ENCODE results near the gene GAL3ST3.
"Not testable (repeated sequence)": the region's sequence is repeated elsewhere in the genome, so short reads cannot be mapped to it uniquely, and the experiment has no call there.

Gene GAL3ST3

DNA sequence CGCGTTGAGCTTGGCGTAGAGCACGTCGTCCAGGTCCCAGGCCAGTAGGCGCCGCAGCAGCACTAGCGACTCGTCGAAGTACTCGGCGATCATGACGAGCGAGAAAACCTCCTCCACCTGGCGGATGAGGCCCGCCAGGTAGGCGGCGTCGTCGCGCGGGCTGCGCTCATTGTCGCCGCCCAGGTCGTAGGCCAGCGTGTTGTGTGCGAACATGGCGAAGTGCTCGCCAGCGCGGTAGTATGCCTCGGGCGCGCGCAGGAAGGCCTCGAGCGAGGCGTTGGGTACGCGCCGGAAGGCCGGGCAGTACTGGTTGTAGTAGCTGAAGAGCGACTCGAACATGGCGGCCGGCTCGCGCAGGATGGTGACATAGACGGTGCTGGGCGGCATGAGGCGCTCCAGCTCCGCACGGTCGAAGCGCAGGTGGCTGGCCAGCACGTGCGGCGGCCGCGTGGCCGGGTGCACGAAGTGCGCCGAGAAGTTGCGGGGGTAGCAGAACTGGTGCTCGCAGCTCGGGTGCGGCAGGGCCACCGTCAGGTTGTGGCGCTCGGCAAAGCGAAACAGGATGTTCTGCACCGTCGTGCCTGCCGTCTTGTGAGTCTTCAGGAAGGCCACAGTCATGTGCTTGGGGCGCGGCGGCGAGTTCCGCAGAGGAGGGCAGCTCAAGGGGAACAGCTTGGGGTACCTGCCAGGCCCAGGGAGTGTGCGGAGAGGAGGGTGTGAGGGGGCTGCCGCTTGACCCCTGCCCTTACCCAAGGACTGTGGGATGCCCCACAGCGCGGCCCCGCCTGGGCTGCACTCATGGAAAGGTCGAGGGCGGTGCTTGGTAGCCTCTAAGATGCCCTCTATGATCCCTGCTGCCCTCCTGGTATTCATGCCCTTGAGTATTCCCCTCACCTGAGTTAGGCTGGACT, 5.7 kb downstream of the GAL3ST3 start:
- DNase-seq, result no peak

DNA sequence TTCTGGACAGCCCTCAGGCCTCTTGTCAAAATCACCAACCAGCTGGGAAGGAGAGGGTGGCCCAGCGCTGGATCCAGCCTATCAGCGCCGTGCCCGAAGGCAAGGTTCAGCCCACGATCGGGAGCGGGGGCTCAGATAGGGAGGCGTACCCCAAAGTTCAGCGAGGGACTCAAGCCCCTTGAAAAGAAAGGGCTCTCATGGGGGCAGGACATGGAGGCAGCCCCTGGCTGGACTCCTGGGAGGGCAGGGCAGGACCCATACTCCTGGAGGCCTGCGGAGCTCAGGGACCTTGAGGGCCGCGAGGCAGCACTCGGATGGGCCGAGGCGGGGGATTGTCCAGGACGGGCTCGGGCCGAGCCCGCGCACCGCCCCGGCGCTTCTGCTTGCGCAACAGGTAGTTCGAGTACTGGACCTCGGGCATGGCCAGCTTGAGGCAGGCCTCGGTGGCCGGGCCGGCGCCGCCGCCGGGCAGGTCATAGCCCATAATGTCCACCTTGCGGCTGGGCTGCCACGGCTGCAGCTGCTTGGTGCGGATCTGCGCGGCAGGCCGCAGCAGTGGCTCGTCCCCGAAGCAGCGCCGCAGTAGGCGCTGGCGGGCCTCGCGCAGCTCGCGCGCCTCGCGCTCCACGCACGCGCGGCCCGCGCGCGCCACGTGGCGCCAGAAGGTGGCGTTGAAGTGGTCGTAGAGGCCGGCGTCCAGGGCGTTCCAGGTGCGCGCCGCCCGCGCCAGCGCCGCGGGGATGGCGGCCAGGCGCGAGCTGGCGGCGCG, 6.5 kb downstream of the GAL3ST3 start:
- no peak for DNase-seq

DNA sequence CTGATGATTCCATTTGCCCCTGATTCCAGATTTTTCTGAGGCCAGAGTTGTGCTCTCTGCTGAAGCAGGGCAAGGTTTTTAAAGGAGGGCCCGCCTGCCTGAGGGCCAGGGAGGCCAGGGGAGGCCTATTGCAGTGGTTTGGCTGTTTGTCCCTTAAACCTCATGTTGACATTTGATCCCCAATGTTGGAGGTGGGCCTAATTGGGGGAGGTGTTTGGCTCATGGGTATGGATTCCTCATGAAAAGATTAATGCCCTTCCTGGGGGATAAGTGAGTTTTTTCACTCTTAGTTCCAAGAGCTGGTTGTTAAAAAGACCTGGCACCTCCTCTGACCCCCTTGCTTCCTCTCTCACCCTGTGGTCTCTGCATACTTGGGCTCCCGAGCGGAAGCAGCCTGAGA, 9.2 kb downstream of the GAL3ST3 start:
- no peak for DNase-seq

DNA sequence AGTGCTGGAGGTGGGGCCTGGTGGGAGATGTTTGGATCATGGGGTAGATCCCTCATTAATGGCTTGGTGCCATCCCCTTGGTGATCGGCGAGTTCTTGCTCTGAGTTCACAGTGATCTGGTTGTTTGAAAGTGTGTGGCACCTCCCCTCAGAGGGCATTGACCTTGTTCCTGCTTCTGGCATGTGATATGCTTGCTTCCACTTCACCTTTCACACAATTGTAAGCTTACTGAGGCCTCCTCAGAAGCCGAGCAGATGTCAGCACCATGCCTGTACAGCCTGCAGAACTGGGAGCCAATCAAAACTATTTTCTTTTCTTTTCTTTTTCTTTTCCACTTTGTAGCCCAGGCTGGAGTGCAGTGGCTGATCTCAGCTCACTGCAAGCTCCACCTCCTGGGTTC, 11.6 kb downstream of the GAL3ST3 start:
- DNase-seq, result no peak

DNA sequence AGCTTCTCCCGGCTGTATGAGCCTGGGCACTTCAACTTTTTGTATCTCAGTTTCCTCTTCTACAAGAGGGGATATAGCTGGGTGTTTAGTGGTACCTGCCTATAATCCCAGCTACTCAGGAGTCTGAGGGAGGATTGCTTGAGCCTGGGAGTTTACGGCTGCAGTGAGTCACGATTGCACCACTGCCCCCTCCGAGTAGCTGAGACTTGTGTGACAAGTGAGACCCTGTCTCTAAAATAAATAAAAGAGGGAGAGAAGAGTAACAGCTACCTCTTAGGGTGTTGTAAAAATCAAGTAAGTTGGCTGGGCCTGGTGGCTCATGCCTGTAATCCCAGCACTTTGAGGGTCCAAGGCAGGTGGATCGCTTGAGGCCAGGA, 12.6 kb downstream of the GAL3ST3 start:
- no peak for DNase-seq

DNA sequence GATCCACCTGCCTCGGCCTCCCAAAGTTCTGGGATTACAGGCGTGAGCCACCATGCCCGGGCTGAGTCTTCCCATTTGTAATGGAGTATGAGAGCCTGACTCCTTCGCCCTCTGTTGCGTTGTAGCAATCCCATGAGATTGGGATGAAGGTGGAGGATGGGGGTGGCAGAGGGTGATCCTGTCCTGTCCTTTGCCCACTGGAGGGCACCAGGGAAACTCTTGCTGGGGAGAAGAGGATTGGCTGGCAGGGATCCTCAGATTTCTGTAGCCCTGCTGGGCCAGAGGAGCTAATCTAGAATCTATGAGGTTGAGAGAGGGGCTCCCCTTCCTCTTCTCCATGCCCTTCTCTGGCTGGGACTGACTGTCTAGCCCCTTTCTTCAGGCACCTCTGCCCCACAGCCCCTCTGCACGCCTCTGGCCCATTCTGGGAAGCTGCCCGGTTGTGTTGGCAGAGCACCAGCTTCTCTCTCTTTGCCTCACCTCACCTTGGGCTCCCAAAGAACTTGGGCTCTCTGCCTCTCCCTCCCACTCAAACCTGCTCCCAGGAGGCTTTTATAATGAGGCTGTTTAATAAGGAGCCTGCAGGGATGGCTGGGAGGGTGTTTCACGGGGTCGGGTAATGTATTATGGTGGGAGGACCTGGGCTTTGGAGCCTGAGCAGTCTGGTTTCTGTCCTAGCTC, 13.2 kb downstream of the GAL3ST3 start:
- DNase-seq, result no peak

DNA sequence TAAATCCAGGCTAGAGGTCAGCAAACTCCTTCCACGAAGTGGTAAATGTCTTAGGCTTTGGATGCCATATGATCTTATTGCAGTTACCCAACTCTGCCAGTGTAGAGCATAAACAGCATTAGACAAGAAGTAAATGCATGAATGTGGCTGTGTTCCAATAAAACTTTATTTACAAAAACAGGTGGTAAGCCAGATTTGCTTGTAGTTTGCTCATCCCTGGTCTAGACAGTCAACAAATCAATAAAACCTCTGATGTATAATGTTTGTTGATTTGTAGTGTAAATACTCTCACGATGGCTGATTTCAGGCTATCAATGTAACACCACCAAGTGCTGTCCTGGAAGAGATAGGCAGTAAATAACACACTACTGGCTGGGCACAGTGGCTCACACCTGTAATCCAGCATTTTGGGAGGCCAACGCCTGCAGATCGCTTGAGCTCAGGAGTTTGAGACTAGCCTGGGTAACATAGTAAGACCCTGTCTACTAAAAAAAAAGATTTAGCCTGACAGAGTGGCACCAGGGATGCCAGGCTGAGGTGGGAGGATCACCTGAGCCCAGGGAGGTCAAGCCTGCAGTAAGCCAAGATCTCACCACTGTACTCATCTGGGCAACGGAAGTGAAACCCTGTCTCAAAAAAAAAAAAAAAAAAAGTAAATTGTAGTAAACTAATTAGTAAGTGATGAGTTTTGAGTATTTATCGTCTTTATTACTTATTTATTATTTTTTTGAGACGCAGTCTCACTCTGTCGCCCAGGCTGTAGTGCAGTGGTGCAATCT, 15.8 kb downstream of the GAL3ST3 start:
- DNase-seq, result no peak

DNA sequence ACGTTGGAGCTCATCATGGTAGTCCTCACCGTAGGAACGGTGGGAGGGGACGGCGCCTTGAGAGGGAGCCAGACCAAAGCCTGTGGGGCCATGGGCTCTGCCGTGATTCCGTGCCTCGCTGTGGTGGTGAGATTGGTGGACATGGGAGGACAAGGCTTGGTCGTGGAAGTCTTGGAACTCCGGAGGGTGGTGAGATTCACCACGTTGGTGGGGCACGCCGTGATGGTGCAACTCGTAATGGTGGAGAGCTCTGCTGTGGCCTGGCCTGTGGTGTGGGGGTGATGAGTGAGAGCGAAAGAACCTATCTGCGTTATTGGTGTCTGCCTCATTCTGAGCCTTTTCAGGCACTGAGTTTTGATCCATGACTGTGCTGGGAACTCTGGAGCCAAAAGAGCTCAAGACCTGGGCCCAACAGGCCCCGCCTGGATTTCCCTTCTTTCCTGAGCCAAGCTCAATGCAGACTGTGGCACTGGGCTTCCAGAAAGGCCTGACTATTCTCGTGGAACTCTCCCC, 22.9 kb downstream of the GAL3ST3 start, which contains the start of gene CATSPER1:
Gene CATSPER1, minus strand, starts transcription at position 463 of the 513 bp plus-strand sequence. Its CDS starts 100 bp downstream, at position 363.
- no peak for DNase-seq

DNA sequence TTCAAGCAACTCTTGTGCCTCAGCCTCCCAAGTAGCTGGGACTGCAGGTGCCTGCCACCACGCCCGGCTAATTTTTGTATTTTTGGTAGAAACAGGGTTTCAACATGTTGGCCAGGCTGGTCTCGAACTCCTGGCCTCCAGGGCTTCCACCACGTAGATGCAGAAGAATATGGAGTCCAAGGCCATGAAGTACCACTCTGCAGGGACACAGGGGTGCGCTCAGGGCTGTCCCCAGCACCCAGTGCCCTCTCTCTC, 25.8 kb downstream of the GAL3ST3 start:
- not testable (repeated sequence) for DNase-seq

DNA sequence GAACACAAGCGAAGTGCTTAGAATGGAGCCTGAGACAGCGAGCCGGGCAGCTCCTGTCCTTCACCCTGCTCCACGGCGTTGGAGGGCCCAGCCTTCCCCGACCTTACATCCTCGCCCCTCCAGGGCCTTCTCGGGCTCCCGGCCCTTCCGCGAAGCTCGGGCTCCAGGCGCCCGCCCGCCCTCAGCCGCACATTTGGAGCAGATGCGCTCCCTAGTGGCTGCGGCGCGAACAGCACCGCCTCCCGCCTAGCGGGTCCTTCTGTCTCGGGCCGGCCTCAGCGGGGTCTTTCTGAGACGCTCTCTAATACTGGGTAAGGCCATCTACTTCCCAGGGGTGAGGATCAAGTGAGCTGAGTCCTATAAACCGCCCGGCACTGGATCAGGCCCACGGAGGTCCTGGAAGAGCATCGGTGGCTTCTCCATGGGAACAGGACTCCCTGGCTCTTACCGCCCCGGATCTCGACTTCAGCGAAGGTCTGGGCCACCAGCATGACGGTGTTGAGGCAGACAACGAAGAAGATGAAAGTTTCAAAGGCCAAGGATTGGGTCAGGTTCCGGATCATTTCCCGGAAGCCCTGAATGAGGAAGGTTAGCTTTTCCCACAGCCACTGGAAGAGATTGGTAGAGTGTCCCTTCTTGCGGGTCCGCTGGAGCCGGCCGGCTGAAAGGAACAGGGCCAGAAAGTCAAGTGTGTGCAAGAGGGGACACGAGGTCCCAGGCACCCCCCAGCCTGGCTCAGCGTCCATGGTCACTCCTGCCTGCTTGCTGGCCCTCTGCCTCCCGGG, 26.4 kb downstream of the GAL3ST3 start:
- DNase-seq, result peak; percentile 81

DNA sequence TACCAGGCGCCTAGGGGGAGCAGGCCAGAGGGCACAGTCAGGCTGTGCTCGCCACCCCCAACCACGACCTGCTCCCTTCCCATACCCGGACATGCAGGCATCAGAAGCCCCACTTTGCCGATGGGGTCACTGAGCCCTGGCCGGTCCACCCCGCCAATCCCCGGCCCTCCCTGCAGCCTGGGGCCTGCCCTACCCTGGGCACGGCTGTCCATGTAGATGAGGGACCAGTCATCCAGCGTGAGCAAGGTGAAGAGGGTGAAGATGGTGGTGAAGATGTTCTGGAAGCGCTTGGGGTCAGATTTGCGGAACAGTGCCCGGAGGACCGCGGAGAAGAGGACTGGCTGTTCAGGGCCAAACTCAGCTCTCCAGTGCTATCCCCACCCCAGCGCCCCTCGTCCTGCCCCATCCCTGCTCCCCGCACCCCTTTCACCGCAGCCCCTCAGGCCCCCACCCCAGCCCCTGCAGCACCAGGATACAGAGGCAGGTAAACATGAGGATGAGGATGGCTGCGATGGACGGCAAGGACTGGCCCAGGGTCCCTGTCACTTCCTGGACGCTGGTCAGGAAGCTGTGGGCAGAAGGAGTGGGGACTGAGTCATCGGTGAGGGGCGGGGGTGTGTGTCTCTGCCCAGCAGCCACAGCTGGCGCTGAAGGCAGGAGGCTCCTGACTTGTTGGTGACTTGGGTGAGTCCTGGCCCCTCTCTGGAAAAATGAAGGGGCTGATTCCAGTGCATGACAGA, 28.2 kb downstream of the GAL3ST3 start:
- no peak for DNase-seq

DNA sequence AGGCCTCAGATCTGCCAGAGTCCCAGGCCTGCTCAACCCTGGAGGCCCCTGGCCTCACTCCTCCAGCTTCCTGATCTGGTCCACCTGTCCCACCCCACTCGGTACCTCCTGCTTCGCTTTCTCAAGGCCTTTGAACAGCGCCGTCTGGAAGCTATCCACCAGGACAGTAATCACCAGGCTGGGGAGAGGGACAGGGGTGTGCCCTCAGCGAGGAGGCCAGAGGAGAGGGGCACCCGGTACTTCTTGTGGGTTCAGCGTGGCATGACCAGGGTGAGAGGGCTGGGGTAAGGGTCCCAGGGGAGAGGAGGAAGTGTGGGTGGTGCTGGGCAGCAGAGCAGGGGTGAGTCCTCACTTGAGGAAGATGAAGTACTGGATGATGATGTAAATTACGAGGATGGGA, 28.7 kb downstream of the GAL3ST3 start:
- DNase-seq, result no peak

DNA sequence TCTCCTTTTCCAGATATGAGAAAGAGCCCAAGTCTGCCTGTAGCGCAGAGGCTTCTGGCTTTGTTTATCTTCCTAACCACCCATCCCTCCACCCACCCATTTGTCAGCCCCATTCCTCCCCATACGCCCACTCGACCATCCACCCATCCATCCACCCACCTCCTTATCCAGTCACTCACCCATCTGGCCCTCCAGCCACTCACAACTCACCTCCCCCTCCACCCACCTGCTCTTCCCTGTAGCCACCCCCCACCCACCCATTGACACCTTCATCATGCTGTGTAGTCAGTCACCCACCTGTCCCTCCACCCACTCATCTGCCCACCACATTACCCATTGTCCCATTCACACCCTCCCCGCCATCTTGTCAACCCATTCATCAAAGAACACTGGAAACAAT, 31.6 kb downstream of the GAL3ST3 start:
- DNase-seq, result no peak

DNA sequence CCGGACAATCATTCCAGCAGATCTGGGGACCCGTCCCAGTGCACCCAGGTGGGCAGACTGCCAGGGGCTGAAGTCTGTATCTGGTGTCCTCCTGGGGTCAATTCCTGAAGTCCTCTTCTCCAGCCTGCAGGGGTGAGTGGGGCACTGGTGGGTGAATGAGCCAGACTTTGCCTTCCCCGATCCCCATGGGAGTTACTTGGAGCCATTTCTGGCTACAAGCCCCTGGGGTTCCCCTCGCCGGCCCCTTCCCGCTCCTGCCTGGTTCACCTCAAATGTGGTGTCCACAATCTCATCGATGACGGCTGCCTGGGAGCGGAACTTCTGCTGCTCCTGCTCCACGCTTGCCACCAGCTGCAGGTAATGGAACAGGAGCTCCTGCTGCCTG, 32.2 kb downstream of the GAL3ST3 start:
- no peak for DNase-seq

DNA sequence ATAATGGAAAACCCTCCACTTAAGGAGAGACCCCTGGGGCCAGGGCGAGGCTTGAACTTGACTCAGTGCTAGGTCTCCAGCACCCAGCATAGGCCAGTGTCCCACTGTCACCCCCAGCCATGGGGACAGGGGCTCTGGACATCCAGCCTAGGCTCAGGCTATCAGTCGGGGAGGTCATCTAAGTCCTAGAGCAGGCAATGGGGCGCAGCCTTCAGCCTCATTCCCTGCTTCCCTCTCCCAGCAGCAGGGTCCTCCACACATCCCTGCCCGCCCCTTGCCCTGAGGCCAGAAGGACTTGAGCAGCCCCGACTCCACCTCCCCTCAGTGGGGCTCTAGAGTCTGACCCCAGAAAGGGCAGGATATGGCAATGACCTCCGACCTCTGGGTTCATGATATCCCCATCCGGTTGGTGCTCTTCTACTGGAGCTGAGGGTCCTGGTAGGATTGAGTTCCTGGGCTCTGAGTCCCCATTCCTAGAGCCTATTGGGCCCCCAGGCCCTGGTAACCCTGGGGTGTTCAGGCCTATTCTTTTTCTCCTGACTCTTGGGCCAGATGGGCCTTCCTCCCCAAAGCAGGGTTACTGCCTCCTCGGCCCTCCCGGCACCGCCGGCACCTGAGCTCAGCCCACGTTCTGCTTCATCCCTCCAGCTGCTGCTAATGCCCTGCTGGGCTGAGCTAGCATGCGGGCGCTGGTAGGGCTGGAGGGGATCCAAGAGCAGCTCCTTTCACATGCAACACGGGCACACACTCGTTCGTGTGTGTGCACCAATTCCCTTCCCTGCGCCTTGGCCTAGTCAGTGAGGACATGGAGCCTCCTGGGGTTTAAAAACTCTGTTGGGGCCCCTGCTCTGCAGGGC, 32.8 kb downstream of the GAL3ST3 start:
- no peak for DNase-seq

DNA sequence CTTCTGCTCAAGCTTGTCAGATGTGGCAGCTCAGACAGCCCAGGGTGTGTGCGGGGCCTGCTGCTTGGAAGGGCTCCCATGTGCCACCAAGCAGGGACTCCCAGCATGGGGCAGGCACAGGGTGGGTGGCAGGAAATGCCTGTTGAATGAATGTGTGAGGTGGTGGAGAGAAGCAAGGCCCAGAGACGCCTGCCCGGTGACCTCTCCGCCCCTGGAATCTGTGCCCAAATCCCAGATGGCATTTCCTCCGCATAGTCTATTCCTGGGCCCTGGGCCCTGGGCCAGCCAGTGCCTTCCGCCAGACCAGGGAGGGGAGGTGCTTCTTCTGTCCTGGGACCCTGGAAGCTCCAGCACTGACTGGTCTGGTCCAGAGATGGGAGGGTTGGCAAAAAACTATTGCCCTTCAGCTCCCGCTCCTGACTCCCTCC, 33.5 kb downstream of the GAL3ST3 start:
- DNase-seq, result no peak

DNA sequence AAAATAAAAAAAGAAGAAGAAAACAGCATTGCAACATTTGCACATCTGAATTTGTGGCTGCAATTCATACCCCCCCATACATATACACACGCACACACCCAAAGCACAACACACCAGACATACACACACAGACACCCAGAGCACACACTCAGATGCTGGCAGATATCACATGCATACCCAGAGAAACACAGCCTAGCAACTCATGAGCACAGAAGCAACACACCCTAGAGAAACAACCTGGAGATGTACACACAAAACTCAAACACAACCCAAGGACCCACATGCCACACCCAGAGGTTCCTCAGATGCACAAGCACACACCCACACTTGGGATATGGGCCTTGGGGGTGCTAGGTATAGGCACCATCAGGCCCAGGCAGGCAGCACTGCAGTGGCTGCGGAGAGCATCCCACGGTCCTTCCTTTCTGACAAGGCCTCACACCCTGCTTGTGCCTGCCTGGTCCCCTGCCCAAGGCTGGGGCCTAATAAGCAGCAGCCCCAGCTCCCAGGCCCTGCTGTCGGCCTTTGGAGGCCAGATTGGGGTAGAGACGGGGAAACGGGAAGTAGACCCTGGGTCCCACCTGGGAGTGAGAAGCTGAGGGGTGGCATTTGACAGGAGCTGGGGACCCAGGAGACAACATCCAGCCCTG, 34.0 kb downstream of the GAL3ST3 start:
- no peak for DNase-seq

DNA sequence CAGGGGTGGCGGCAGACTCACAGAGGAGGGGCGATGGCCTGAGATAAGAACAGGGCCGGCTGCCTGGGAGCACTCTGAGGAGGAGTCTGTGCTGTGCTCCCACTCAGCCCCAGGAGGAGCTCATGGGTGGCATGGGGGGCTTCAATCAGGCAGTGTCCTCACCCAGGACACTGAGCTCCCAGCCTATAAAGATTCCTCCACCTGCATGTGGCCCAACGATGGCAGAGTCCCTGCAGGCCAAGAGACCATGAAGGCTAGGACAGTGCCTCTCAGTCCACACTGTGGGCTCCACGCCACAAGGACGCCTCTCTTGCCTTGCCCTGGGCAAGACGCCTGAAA, 35.2 kb downstream of the GAL3ST3 start:
- no peak for DNase-seq

DNA sequence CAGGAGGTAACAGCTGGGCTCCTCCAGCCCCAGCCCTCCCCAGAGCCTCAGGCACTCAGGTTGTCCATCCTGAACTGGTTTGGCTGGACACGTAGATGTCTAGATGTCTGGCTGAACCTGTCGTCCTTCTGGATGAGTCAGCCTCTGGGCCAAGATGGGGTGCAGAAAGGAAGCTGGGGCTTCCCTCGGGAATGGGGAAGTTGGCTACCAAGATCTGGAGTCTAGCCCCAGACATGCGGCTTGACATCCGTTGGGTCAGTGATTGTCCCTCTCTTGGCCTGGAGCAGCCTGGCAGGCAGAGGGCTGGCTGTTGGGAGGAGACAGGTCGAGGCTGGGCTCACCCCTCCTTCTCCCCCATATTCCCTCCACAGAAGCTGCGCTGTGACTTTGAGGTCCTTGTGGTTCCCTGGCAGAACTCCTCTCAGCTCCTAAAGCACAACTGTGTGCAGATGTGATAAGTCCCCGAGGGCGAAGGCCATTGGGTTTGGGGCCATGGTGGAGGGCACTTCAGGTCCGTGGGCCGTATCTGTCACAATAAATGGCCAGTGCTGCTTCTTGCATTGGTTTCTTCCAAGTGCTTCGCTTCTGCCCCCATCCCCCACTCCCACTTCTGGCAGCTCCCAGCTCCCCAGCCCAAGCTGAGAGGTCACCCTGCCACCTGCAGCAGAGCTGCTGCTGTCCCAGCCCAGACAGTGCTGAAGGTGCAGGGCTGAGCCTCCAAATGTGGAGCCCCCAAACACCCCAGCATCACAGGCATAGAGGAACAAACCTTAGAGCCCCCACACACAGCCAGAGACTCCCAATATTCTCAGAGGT, 35.8 kb downstream of the GAL3ST3 start:
- no peak for DNase-seq

All from activated naive CD4-positive, alpha-beta T cell treated with anti-CD3 and anti-CD28 coated beads, Interleukin-2, amount 50 U/mL, for 16 hours (primary cell).